Measurements from ENCODE around the gene LIPT2.
"Not testable (repeated sequence)": the region's sequence is repeated elsewhere in the genome, so short reads cannot be mapped to it uniquely, and the experiment has no call there.

DNA sequence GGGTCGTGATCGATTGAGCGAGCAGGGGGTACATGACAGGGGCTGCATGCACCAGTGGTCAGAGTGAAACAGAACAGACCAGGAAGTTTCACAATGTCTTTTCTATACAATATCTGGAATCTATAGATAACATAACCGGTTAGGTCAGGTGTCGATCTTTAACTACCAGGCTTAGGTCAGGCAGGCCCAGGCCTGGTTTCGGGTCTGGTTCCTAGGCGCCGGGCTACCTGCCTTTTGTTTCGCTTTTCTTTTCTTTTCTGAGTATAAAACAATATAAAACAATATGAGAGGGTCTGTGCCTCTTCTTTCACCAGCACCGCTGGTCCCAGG, 41.4 kb upstream of the LIPT2 start:
- TF ChIP-seq, protein P1, sequence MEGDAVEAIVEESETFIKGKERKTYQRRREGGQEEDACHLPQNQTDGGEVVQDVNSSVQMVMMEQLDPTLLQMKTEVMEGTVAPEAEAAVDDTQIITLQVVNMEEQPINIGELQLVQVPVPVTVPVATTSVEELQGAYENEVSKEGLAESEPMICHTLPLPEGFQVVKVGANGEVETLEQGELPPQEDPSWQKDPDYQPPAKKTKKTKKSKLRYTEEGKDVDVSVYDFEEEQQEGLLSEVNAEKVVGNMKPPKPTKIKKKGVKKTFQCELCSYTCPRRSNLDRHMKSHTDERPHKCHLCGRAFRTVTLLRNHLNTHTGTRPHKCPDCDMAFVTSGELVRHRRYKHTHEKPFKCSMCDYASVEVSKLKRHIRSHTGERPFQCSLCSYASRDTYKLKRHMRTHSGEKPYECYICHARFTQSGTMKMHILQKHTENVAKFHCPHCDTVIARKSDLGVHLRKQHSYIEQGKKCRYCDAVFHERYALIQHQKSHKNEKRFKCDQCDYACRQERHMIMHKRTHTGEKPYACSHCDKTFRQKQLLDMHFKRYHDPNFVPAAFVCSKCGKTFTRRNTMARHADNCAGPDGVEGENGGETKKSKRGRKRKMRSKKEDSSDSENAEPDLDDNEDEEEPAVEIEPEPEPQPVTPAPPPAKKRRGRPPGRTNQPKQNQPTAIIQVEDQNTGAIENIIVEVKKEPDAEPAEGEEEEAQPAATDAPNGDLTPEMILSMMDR (IDR thresholded peaks at IDR 0.05) = not testable (repeated sequence)
- not testable (repeated sequence) for TF ChIP-seq EP300 (IDR thresholded peaks at IDR 0.05)
